Fibroblast of skin of left biceps (primary cell): ENCODE measurements around the gene IRX2.
A peak's percentile ranks its signal among the peaks of the same experiment; 100 is the strongest.

Experiments used
- DNase-seq, 2 experiments: peaks; one replicate each; pipeline ENCODE4 v3.0.0-alpha.2; 2013; ENCODE audit warnings: low read depth in 2 of 2

The IRX2 gene

GRCh38 chr5:2756211-2757152, 5.0 kb upstream of the IRX2 start:
- DNase-seq, result peak; percentile 60 to 66

DNA sequence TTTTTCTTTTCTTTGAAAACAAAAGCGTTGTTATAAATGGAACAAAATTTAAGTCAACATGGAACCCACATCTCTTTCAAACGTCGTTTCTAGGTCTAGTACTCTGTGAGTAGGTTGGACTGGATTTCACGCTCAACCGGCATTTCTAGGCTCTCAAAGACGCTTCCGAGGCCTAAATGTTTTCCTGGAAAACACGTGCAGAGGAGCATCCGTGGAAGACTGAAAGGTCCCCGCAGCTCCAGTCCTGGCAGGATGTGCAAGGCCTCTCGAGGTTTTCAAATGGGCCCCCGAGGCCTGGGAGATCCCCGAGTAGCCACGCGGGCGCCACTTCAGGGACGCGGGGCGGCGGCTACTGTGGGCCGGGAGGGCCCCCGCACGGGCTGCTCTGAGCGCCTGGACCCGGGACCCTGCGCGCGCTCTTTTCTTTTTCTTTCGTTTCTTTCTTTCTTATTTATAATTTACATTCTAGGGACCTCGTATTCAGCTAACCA, 4.2 kb upstream of the IRX2 start:
- no peak for DNase-seq

DNA sequence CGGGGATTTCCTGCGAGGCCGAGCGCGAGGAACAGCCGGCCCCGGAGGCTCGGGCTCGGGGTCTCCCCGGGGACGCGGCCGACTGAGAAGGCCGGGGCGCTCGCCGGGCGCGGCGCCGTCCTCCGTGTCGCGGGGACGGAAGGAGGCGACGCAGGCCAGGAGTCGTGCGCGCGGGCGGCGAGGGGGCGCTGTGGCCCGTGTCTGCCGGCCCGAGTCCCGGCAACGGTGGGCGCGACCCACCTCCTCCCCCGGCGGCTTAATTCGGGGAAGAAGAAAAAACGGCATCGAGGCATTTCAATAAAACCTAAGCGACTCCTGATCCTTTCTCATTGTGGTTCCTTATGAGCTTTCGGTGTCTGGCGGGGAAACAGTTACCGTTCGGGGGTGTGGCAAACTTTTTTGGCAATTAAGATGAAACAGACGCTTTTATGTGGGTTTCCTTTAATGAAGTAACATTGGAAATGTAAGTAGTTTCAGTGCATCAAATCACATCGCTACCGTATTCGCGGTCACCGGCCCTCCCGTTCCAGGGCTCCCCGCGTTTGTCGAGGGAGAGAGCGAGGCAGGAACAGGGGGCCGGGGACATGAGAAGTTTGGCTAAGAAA, 3.7 kb upstream of the IRX2 start:
- no peak for DNase-seq

GRCh38 chr5:2754581-2755075, 3.2 kb upstream of the IRX2 start:
- no peak for DNase-seq

DNA sequence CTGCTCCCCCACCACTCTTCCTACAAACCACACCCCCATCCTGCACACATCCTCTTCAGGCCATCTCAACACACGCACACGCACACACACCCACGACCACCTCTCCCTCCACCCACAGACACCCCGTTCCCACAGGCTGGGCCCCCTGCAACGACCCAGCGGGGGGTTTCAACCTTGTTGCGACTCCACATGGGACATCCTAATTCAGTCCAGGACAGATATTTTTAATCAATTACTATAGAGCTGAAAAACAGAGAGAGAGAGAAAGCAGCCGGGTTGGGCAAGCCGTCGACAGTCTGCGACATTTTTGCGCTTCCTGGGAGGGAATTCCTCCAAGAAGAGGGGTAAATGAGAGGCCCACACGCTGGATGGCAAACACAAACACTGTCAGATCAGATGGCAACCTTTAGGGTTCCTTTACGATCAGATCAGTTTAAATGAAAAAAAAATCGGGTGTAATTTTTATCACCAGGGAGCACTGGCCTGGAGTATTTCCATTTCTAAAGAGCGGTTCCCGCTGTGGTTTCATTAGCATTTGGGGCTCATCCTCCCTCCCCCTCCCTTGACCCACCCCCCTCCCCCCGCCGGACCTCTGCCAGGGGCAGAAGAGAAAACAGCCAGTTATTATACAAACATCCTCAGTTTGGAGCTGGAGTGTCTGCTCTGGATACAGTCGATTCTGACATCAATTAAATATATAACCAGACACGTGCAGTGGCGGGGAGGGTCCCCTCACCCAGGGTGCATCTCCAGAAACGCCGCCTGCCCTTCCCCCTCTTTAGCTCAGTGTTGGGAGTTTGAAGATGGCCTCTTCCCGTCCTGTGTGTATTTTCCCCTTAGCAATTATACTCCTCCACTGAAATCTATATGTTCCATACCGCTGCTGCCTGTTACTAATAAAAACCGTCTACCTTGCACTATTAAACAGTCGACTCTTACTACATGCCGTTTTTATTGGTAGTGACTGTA, 2.3 kb upstream of the IRX2 start:
- no peak for DNase-seq

- no peak for DNase-seq
Observed at GRCh38 chr5:2752821-2753439, 1.5 kb upstream of the IRX2 start.

DNA sequence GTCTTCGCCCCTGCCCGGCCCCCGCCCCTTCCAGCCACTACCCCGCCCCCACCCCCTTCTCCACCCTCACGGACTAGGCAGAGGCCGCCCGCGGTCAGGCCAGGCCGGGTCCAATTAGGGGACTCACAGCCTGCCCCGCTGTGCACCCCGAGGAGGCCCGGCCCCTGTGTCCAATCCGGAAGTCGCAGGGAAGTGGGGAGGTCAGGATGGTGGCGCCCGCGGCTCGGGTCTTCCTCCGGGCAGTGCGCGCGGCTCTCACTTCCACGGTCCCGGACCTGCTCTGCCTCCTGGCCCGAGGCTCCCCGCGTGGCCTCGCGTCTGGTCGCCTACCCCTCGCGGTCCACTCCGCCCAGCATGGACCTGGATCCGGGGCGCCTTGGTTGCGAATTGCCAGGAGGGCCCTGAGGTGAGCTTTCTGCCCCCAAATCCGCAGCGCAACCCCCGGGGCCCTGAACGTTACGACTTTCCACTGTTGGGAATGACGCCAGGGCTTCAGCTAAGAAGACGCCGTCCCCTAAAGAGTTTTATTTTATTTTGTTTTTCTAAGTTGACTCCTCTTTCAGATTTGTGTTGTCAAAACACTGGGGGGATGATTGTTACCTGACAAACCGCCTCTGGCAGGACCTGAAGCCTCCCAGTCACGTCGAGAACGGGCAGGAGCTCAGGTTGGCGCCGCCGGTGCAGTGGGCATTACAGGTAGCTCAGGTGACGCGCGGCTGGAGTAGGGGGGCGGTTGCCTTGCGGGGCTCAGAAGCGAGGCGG, 763 bp upstream of the IRX2 start:
- no peak for DNase-seq

- DNase-seq, result no peak
Observed at GRCh38 chr5:2750758-2751464, 566 bp downstream of the IRX2 start.

GRCh38 chr5:2750026-2750757, 1.3 kb downstream of the IRX2 start:
- no peak for DNase-seq

GRCh38 chr5:2749514-2750025, 1.9 kb downstream of the IRX2 start:
- no peak for DNase-seq

DNA sequence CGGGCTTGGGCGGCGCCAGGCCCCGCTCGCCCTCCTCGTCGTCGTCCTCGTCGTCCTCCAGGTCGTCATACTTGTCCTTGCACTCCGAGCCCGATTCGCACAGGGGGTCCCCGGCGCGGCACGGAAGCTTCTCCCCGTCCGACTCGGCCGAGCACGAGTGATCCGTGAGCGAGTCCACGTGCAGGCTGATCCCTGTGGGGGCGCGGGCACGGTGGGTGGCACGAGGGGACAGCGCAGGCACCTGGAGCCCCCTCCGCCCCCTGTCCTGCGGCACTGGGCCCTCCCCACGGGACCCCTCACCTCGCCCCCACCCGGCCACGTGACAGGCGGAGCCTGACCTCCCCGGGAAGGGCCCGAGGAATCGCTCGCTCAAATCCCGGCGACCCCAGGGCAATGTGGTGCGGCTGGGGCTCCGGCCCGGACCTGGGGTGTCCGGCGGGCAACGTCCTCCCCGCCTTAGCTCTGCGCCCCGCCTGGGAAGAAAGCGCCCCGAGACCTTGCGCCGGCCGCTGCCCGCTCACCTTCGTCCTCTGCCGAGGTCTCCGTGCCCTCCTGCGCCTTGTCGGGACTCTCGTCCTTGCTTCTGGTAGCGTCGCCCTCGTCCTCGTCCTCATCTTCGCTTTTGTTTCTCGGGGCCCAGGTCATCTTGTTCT, 2.5 kb downstream of the IRX2 start:
- no peak for DNase-seq

DNA sequence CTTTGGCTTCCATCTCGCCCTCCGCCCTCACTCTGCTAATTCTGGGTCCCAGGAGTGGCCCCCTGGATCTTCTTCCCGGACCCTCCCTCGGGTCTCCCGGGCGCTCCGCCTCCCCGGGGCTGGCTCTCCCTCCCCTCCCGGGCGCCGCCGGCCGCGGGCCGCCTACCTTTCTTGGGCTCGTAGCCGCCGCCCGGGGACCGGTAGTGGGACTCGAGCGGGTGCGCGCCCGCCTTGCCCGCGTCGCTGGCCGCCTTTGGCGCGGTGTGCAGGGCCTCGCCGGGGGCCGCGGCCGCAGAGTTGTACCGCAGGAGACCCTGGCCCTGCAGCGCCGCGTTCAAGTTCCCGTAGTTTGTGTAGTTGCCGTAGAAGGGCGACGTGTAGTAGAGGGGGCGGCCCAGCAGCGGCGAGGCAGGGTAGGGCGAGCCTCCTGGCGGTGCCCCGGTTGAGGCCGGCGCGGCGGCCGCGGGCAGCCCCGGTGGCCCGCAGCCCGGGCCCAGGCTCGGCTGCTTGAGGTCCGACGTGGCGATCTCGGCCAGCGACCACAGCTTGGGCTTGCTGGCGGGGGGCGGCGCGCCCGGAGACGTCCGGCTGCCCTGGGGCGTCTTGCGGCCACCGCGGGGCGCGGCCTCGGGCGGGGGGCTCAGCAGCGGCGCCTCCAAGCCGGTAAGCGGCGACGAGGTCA, 3.2 kb downstream of the IRX2 start:
- DNase-seq, result no peak

GRCh38 chr5:2747363-2748162, 3.9 kb downstream of the IRX2 start:
- no peak for DNase-seq

DNA sequence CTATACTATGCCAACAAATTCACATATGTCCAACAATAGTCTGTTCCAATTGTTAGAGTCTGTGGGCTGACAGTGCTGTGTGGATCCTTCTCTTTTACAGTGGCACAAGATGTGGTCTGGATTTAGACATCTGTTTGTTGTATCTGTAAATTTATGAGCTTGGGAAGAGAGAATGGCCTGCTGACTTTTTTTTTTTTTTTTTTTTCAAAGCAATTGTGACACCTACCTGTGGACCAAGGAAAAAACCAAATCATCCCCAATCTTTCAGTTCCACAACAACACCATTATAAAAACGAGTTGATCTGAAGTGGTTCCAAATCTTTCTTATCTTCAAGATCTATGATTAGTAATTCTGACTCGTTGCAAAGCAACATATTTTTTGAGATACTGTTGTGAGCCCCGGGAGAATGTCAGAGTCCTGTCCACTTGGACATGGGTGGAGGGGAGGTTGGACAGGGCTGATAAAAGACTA, 4.9 kb downstream of the IRX2 start:
- no peak for DNase-seq

GRCh38 chr5:2744485-2744884, 7.0 kb downstream of the IRX2 start:
- no peak for DNase-seq

DNA sequence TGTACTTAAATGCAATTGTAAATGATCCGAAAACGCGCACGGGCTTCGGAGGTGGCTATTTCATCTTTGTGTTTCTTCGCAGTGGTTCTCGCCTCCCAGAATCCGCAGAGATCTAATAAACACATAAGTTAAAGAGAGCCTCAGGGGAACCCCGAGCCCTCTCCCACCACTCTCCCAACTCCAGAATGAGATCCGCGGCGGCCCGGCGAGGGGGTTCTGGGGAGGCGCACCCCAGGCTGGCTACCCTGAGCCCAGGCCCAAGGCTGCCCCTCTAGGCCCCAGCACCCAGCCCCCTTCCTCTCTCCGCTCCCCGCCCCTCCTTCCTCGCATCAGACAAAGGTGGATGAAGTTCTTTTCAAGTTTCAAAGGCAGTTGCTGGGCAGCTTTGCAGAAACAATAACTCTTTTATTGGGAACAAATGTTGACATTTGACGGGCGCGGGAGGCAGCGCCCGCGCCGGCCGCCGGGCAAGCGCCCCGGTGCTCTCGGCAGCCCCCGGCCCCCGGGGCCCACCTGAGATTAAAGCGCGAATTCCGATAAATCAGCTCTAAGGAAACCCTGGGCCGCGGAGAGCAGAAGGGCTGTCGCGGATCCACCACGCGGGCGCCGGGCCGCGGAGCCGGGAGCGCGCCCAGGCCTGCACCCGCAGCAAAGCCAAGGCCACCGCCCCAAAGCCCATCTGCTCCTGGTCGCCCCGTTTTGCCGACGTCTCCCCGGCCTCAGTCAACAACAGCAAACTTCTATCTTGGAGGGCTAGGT, 8.4 kb downstream of the IRX2 start:
- no peak for DNase-seq
